ENCODE measurements around the gene APOD. TPM values are rescaled to one million over a fixed set of nuclear protein-coding genes. Genes with fewer than 3 reads are reported as not detected.
"Not testable (repeated sequence)": the region's sequence is repeated elsewhere in the genome, so short reads cannot be mapped to it uniquely, and the experiment has no call there.

The APOD gene
- total and polyA plus RNA-seq, 9 donors, result 19.2 to 58.9 (median 41.7) TPM

DNA sequence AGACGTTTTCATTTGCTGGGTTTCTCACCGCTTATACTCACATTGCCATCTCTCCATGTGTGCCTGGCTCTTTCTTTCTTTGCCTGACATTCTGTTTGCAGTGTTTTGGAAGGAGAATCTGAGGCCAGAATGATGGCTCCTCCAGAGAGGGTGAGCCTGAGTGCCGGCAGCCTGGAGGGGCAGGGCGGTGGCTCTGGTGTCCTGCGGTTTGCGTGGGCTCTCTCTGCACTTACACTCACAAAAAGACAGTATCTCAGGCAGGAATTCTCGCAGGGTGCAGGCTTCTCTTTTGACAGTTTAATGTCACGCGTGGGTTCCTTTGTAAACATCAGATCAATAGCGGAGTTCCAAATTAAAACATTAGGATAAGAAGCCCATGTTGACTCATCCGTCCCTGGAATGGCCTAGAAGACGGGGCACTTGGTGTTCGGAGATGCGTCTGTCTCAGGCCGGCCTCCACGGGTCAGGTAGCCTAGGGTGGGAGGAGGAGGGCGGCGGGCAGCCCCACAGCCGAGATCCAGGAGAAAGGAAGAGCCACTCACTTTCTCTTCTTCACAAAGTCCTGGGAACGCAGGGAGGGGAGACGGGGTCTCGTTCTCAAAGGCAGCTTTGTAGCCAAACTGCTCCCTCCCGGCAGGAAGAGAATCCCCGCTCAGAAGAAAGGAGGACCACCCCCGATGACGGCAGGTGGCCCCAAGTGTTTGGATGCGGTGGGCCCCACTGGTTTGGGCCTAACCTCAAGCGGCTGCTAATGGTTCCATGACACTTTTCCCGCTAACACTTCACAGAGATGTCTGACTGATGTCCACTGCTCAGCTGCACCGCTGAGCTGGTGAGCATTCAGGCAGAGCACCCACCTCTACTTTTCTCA lies 44.0 kb upstream of the APOD start:
- not testable (repeated sequence) for DNase-seq; H3K27ac ChIP-seq (ENCODE audit: low read length); H3K27me3 ChIP-seq (ENCODE audit: control insufficient read depth, insufficient read depth, low read length); H3K4me1 ChIP-seq (ENCODE audit: control insufficient read depth, insufficient read depth, low read length); H3K36me3 ChIP-seq (ENCODE audit: control insufficient read depth, insufficient read depth, low read length); H3K4me3 ChIP-seq (ENCODE audit: low read length); H3K9me3 ChIP-seq (replicated peaks; ENCODE audit: control insufficient read depth, low read depth, low read length)
- 70% methylated on average over 17 of the region's 30 CpGs for WGBS (ENCODE audit: insufficient coverage)

DNA sequence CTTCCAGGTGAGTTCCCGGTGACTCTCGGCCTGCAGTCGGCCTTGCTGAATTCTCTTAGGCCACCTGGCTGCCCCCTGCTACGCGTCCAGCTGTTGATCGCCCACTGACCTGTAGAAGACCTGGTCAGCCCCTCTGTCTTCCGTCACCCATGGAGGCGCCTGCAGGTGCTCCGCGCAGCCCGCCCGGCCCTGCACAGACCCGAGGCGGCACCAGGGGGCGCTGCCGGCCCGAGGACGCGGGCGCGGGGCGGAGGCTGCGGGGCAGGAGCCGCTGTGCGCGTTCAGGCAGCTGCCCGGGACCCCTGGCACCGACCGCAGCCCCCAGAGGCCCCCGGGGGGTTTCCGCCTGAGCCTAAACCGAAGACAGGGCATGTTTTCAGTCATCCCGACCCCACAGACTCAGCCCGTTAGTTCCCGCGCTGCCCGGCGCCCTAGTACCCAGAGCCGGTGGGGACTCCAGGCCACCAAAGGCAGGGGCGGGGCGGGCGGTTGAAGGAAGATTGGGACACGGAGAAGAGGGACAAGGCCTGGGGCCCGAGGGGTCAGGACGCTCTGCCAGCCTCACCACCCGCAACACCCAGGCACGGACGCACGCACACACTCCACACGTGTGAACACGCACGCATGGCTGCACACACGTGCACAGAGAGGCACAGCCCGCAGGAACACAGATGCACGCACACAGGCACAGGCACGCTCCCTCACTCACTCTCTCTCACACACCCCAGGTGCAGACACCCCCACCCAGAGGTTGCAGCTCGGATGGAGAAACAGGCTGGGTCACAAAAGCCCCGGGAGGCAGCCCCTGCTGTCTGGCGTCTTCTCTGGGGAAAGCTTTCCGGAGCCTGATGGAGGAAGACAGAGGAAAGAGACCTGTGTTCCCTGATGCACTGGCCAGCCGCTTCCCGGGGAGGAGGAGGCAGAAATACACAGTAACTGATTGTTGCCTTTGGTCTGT lies 41.1 kb upstream of the APOD start:
- WGBS (ENCODE audit: insufficient coverage), result no CpG with 5 or more reads among the region's 62 CpGs
- not testable (repeated sequence) for H3K27ac ChIP-seq (ENCODE audit: low read length); H3K27me3 ChIP-seq (ENCODE audit: control insufficient read depth, insufficient read depth, low read length); H3K4me1 ChIP-seq (ENCODE audit: control insufficient read depth, insufficient read depth, low read length); H3K36me3 ChIP-seq (ENCODE audit: control insufficient read depth, insufficient read depth, low read length); DNase-seq; H3K9me3 ChIP-seq (replicated peaks; ENCODE audit: control insufficient read depth, low read depth, low read length); H3K4me3 ChIP-seq (ENCODE audit: low read length)

DNA sequence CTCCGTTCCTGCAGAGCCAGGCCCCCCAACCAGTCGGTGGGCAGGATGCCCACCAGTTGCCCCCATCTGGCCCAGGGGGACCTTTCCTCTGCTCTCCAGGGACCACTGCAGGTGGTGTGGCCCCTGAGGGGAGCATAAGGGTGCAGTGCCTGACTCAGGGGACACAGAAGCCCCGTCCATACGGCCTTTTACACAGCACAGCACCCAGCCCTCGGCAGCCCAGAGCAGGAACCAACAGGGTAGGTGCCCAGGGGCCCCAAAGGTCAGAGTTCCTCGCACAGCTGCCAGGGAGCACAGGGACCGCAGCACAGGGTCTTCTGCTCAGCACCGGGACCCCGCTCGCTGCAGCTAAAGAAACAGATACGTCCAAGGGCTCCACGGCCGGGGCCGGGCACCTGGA lies 40.4 kb upstream of the APOD start:
- not testable (repeated sequence) for DNase-seq; H3K36me3 ChIP-seq (ENCODE audit: control insufficient read depth, insufficient read depth, low read length); H3K4me3 ChIP-seq (ENCODE audit: low read length); H3K4me1 ChIP-seq (ENCODE audit: control insufficient read depth, insufficient read depth, low read length); H3K27me3 ChIP-seq (ENCODE audit: control insufficient read depth, insufficient read depth, low read length); H3K9me3 ChIP-seq (replicated peaks; ENCODE audit: control insufficient read depth, low read depth, low read length); H3K27ac ChIP-seq (ENCODE audit: low read length)
- WGBS (ENCODE audit: insufficient coverage), result no CpG with 5 or more reads among the region's 14 CpGs

DNA sequence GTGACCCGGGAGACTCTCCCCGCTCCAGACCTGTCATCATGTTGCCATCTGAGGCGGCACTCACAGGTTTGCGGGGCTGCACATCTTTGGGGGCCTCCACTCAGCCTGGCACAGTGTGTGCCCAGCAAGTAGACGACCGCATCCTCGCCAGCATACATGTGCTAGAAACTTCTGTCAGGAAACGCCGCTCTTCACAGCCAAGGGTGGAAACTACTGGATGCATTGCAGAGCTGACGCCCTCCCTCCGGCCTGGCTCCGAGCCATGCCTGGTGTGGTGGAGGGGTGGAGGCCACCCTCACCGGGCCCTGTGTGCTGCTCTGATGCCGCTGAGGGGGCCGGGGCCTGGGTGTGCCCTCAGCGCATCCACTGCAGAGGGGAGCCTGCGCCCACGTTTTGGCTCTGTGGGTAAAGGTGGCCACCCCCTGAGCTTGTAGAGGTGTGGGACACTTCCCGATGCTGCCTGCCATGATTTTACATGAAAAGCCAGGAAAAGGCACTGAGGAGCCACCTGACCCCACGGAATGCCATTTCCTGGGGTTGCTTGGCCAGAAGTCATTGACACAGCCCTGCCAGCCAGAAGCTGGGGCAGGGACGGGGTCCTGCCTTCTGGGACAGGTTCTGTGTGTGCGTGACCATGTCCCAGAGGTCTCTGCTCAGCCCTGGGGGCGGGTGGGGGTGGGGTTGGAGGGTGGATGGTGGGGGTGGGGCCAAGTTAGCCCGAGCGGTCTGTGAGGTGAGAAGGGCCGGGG lies 39.7 kb upstream of the APOD start:
- H3K4me3 ChIP-seq (ENCODE audit: low read length); H3K9me3 ChIP-seq (replicated peaks; ENCODE audit: control insufficient read depth, low read depth, low read length); H3K27me3 ChIP-seq (ENCODE audit: control insufficient read depth, insufficient read depth, low read length); H3K4me1 ChIP-seq (ENCODE audit: control insufficient read depth, insufficient read depth, low read length); H3K36me3 ChIP-seq (ENCODE audit: control insufficient read depth, insufficient read depth, low read length); DNase-seq; H3K27ac ChIP-seq (ENCODE audit: low read length): not testable (repeated sequence)
- 88% methylated on average over 4 of the region's 26 CpGs for WGBS (ENCODE audit: insufficient coverage)

DNA sequence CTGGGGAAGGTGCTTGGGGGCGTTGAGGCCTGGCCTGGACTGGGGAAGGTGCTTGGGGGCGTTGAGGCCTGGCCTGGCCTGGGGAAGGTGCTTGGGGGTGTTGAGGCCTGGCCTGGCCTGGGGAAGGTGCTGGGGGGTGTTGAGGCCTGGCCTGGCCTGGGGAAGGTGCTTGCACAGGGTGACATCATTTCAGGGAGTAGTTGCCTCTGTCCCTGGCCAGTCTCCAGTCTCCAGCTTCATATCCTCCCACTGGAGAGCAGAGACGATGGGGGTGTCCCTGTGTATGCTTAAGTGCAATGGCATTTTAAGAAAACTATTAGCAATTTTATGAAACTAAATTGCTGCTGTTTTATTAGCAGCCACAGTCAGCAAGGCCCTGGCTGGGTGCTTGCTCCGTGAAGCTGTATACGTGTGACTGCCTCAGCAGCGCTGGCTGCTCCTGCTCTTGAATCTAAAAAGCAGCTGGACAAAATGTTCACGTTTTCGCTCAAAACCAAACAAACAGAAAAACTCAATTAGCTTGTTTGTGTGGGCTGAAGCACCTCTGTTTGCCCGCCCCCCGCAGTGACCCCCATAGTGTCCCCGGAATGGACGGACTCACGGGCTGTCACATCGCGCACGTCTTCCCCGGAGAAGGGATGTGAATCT lies 38.9 kb upstream of the APOD start:
- not testable (repeated sequence) for H3K27me3 ChIP-seq (ENCODE audit: control insufficient read depth, insufficient read depth, low read length); H3K36me3 ChIP-seq (ENCODE audit: control insufficient read depth, insufficient read depth, low read length); DNase-seq; H3K9me3 ChIP-seq (replicated peaks; ENCODE audit: control insufficient read depth, low read depth, low read length); H3K4me1 ChIP-seq (ENCODE audit: control insufficient read depth, insufficient read depth, low read length); H3K27ac ChIP-seq (ENCODE audit: low read length); H3K4me3 ChIP-seq (ENCODE audit: low read length)
- WGBS (ENCODE audit: insufficient coverage), result 68% methylated on average over 5 of the region's 17 CpGs

DNA sequence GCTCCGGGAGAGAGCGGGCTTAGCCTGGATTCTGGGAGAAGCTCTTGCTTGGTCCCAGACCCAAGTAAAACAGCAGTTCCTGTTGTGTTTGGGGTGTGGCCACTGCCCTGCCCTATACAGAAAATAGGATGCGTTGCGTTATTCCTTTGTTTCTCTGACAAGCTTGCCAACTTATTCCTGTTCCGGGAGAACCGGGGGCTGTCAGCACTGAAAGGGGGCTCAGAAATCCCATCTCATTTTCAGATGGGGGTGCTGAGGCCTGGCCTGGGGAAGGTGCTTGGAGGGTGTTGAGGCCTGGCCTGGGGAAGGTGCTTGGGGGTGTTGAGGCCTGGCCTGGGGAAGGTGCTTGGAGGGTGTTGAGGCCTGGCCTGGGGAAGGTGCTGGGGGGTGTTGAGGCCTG lies 38.3 kb upstream of the APOD start:
- H3K27me3 ChIP-seq (ENCODE audit: control insufficient read depth, insufficient read depth, low read length); H3K9me3 ChIP-seq (replicated peaks; ENCODE audit: control insufficient read depth, low read depth, low read length); H3K27ac ChIP-seq (ENCODE audit: low read length); DNase-seq; H3K4me3 ChIP-seq (ENCODE audit: low read length); H3K36me3 ChIP-seq (ENCODE audit: control insufficient read depth, insufficient read depth, low read length); H3K4me1 ChIP-seq (ENCODE audit: control insufficient read depth, insufficient read depth, low read length): not testable (repeated sequence)
- 75% methylated on average over 4 of the region's 6 CpGs for WGBS (ENCODE audit: insufficient coverage)

DNA sequence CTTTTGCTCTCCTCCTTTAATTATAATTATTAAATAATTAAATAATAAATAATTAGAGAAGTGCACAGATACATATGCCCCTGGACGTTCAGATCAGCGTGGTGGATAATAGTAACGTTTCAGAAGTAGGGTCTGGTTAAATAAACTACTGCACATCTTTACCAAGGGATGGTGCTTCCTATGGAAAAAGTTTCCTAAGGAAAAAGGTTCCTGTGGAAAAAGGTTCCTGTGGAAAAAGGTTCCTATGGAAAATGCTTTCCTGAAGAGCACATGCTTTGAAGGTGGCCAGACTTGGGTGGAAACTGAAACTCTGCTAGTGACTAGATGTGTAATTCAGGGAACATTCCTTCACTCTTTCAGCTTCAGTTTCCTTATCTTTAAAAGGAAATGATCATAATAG lies 37.4 kb upstream of the APOD start:
- H3K4me1 ChIP-seq (ENCODE audit: control insufficient read depth, insufficient read depth, low read length); H3K27ac ChIP-seq (ENCODE audit: low read length); DNase-seq; H3K27me3 ChIP-seq (ENCODE audit: control insufficient read depth, insufficient read depth, low read length); H3K9me3 ChIP-seq (replicated peaks; ENCODE audit: control insufficient read depth, low read depth, low read length); H3K4me3 ChIP-seq (ENCODE audit: low read length); H3K36me3 ChIP-seq (ENCODE audit: control insufficient read depth, insufficient read depth, low read length): not testable (repeated sequence)
- no CpG with 5 or more reads among the region's 3 CpGs for WGBS (ENCODE audit: insufficient coverage)

DNA sequence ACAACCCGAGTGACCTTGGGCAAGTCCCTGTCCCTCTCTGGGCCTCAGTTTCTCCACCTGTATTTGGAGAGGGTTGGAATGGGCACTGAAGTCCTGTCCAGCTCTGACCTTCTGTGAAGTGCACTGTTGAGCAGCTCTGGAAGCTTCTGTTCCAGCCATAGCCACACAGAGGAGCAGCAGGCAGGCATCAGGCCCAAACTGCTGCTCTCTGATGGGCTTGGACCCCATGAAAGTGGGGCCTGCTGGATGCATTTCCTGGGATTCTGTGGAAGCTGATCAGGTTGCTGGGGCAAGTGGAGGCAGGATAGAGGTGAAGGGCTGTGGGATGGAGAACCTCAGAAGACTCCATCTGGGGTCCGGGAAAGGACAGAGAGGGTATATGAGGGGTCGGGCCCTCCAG lies 36.7 kb upstream of the APOD start:
- not testable (repeated sequence) for DNase-seq; H3K36me3 ChIP-seq (ENCODE audit: control insufficient read depth, insufficient read depth, low read length)
- WGBS (ENCODE audit: insufficient coverage), result no CpG with 5 or more reads among the region's 3 CpGs

DNA sequence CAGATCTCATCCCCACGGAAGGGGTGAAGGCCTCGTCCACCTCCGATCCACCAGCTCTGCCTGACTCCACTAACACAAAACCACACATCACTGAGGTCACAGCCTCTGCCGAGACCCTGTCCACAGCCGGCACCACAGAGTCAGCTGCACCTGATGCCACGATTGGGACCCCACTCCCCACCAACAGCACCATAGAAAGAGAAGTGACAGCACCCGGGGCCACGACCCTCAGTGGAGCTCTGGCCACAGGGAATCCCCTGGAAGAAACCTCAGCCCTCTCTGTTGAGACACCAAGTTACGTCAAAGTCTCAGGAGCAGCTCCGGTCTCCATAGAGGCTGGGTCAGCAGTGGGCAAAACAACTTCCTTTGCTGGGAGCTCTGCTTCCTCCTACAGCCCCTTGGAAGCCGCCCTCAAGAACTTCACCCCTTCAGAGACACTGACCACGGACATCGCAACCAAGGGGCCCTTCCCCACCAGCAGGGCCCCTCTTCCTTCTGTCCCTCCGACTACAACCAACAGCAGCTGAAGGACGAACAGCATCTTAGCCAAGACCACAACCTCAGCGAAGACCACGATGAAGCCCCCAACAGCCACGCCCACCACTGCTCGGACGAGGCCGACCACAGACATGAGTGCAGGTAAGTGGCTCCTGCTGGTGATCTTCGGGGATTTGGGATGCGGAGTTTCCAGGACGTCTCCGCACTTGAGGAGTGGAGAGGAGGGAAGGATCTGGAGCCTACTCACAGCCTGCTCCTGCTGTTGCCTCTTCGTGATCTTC lies 36.0 kb upstream of the APOD start:
- H3K4me3 ChIP-seq (ENCODE audit: low read length); H3K9me3 ChIP-seq (replicated peaks; ENCODE audit: control insufficient read depth, low read depth, low read length); H3K36me3 ChIP-seq (ENCODE audit: control insufficient read depth, insufficient read depth, low read length); H3K27ac ChIP-seq (ENCODE audit: low read length); H3K27me3 ChIP-seq (ENCODE audit: control insufficient read depth, insufficient read depth, low read length); H3K4me1 ChIP-seq (ENCODE audit: control insufficient read depth, insufficient read depth, low read length); DNase-seq: not testable (repeated sequence)
- WGBS (ENCODE audit: insufficient coverage), result 82% methylated on average over 25 of the region's 26 CpGs

More for the DNA sequence above, 36.7 kb upstream of the APOD start:
- not testable (repeated sequence) for H3K27ac ChIP-seq (ENCODE audit: low read length); H3K4me3 ChIP-seq (ENCODE audit: low read length); H3K4me1 ChIP-seq (ENCODE audit: control insufficient read depth, insufficient read depth, low read length); H3K27me3 ChIP-seq (ENCODE audit: control insufficient read depth, insufficient read depth, low read length); H3K9me3 ChIP-seq (replicated peaks; ENCODE audit: control insufficient read depth, low read depth, low read length)
